BJ (cell line): ENCODE results near the gene SORCS3. TPM values are rescaled to one million over a fixed set of nuclear protein-coding genes. Genes with fewer than 3 reads are reported as not detected.

Source experiments
- CTCF ChIA-PET: fragments of 350-600 bp; formaldehyde crosslinking; extraction: SDS; loops from one replicate; lab custom pipeline; 2021; ENCODE audit warnings: antibody characterized with exemption, inconsistent platforms; lab: Yijun Ruan, JAX
- POLR2A ChIA-PET: fragments of 300-600 bp; sonication (Branson Sonifier 250); formaldehyde crosslinking; extraction: SDS; loops from one replicate; lab custom pipeline; 2021; ENCODE audit warnings: antibody characterized with exemption; lab: Charles Lee
- DNase-seq: peaks from one replicate; pipeline ENCODE4 v3.0.0-alpha.2; 2011; ENCODE audit warnings: low read depth
- H3K27me3 ChIP-seq: 2 replicates; pipeline ENCODE4 v1.6.0; 2011; ENCODE audit warnings: low read length; ENCODE audit not compliant: control insufficient read depth, insufficient read depth
- H3K36me3 ChIP-seq: 2 replicates; pipeline ENCODE4 v1.5.1; 2011; ENCODE audit warnings: low read length; ENCODE audit not compliant: control insufficient read depth, insufficient read depth
- H3K4me3 ChIP-seq: 2 replicates; pipeline ENCODE4 v1.5.1; 2011; ENCODE audit warnings: low read depth, mild to moderate bottlenecking, control low read depth, low read length
- CTCF ChIP-seq: IDR thresholded peaks from 2 replicates; pipeline ENCODE4 v1.5.1; 2011; ENCODE audit warnings: low read depth, mild to moderate bottlenecking, control low read depth, inconsistent platforms, low read length, moderate library complexity; ENCODE audit not compliant: insufficient read depth
- polyA plus RNA-seq: library from polyadenylated mRNA; depleted of rRNA; stranded (reverse); fragments of >200 nt; gene quantifications from 2 replicates; pipeline ENCODE4 v1.2.3, GENCODE V29; 2011

The SORCS3 gene
- polyA plus RNA-seq, 1 experiment, result not detected

GRCh38 chr10:104612571-104613205 lies 28.4 kb upstream of the SORCS3 start:
- Histone ChIP-seq H3K27me3 (no peaks in the 10 kb centered on the region), H3K36me3 (no peaks in the 10 kb centered on the region), H3K4me3 (no peak overlapping the region)
- DNase-seq, result no peak
- TF ChIP-seq CTCF, result peak; percentile 23; the same call in 1 of the 2 replicates
- POLR2A ChIA-PET, result no interaction called here
- CTCF ChIA-PET, result interaction anchor here (0.7 to 4.5 kb wide), 5 partner anchors 11 to 206 kb away, joined by 3 to 36 read pairs (median 4); no protein-coding TSS in a partner anchor

- H3K4me3 ChIP-seq, result no peak overlapping the region
- DNase-seq, result no peak
- TF ChIP-seq CTCF, result no peak
- ChIA-PET CTCF (interaction anchor here (0.8 to 4.5 kb wide), 3 partner anchors 11 to 207 kb away, joined by 4 to 36 read pairs (median 5); no protein-coding TSS in a partner anchor), POLR2A (no interaction called here)
- no peaks in the 10 kb centered on the region for H3K36me3 ChIP-seq
- no peaks in the 10 kb centered on the region for H3K27me3 ChIP-seq
These were observed 27.7 kb upstream of the SORCS3 start for GRCh38 chr10:104613406-104613805.

GRCh38 chr10:104614245-104614831 lies 26.8 kb upstream of the SORCS3 start:
- H3K36me3 ChIP-seq, result no peaks in the 10 kb centered on the region
- POLR2A ChIA-PET, result no interaction called here
- peak; percentile 60 for TF ChIP-seq CTCF
- DNase-seq, result no peak
- no peak overlapping the region for H3K4me3 ChIP-seq
- CTCF ChIA-PET, result interaction anchor here (0.8 to 4.5 kb wide), 4 partner anchors 9 to 212 kb away, joined by 3 to 36 read pairs (median 4); no protein-coding TSS in a partner anchor
- H3K27me3 ChIP-seq, result no peaks in the 10 kb centered on the region

GRCh38 chr10:104615136-104615535 lies 26.0 kb upstream of the SORCS3 start:
- Histone ChIP-seq H3K27me3 (no peaks in the 10 kb centered on the region), H3K36me3 (no peaks in the 10 kb centered on the region), H3K4me3 (no peak overlapping the region)
- no peak for DNase-seq
- POLR2A ChIA-PET, result no interaction called here
- TF ChIP-seq CTCF, result no peak
- CTCF ChIA-PET, result interaction anchor here (0.8 to 4.5 kb wide), 3 partner anchors 44 to 213 kb away, joined by 3 to 36 read pairs (median 3); no protein-coding TSS in a partner anchor

GRCh38 chr10:104617831-104618230 lies 23.3 kb upstream of the SORCS3 start:
- H3K36me3 ChIP-seq, result no peaks in the 10 kb centered on the region
- ChIA-PET CTCF (interaction anchor here (1.4 kb wide), 1 partner anchor 37 kb away, joined by 4 read pairs; no protein-coding TSS in a partner anchor), POLR2A (no interaction called here)
- H3K4me3 ChIP-seq, result no peak overlapping the region
- no peak for TF ChIP-seq CTCF
- H3K27me3 ChIP-seq, result no peaks in the 10 kb centered on the region
- DNase-seq, result no peak
